ENCODE results near the gene LITAF. TPM values are rescaled to one million over a fixed set of nuclear protein-coding genes. Genes with fewer than 3 reads are reported as not detected.

The LITAF gene
- total RNA-seq, 1 donor from 2014 or later, result 179 TPM

DNA sequence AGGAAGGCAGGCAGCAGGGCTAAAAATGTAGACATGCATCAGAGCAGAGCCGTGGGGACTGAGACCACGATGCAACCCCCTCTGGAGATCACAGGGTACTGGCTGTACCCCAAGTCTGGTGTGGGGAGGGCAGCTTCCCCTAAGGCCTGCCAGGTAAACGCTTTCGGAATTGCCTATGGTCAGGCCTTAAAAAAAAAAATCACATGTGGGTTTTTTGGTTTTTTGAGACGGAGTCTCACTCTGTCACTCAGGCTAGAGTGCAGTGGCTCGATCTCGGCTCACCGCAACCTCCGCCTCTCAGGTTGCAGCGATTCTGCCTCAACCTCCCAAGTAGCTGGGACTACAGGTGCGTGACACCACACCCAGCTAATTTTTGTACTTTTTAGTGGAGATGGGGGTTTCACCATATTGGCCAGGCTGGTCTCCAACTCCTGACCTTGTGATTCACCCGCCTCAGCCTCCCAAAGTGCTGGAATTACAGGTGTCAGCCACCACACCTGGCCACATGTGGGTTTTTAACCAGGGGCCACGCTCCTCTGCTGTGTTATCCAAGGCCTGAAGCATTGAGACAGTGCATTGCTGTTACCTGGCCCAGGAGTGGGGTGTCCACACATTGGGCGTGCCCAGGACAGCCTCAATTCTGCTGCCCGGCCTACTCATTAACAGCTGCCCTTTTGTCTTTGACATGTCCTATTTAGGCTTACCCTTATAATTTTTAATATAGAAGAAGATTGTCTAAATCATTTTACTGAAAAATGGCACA lies 50.4 kb downstream of the LITAF start:
- no peaks in the 10 kb centered on the region for H3K27me3 Mint-ChIP-seq (ENCODE audit: unreplicated experiment)
- H3K4me3 Mint-ChIP-seq (ENCODE audit: unreplicated experiment), result no peak overlapping the region
- H3K9me3 Mint-ChIP-seq (ENCODE audit: unreplicated experiment), result no peaks in the 10 kb centered on the region
- peaks cover 3% of the 10 kb centered on the region for H3K4me1 Mint-ChIP-seq (ENCODE audit: unreplicated experiment)
- no peak for DNase-seq (ENCODE audit: extremely low spot score, unreplicated experiment)
- no peak overlapping the region for H3K27ac Mint-ChIP-seq (ENCODE audit: unreplicated experiment)
- TF ChIP-seq, protein P1, sequence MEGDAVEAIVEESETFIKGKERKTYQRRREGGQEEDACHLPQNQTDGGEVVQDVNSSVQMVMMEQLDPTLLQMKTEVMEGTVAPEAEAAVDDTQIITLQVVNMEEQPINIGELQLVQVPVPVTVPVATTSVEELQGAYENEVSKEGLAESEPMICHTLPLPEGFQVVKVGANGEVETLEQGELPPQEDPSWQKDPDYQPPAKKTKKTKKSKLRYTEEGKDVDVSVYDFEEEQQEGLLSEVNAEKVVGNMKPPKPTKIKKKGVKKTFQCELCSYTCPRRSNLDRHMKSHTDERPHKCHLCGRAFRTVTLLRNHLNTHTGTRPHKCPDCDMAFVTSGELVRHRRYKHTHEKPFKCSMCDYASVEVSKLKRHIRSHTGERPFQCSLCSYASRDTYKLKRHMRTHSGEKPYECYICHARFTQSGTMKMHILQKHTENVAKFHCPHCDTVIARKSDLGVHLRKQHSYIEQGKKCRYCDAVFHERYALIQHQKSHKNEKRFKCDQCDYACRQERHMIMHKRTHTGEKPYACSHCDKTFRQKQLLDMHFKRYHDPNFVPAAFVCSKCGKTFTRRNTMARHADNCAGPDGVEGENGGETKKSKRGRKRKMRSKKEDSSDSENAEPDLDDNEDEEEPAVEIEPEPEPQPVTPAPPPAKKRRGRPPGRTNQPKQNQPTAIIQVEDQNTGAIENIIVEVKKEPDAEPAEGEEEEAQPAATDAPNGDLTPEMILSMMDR (IDR thresholded peaks at IDR 0.05), result no peak
- H3K36me3 Mint-ChIP-seq (ENCODE audit: unreplicated experiment), result no peaks in the 10 kb centered on the region

DNA sequence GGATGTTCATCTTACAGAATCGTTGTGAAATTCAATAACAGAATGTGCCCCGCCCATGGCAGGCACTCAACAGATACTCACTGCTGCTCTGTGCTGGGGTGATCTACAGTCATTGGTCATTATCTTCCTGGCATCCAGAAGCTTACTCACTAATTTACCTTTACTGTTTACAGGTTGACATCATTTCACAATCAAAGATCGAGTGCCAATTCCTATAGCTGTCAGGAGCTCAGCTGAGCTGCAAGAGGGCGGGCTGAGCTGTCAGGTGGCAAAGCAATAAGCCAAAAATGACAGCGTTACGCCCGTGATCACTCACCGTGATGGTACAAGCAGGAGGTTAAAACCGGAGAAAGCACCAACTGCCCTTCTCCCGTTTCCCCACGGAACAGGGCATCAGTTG lies 51.2 kb downstream of the LITAF start:
- Mint-ChIP-seq H3K4me1 (ENCODE audit: unreplicated experiment) (peaks cover 5% of the 10 kb centered on the region), H3K36me3 (ENCODE audit: unreplicated experiment) (no peaks in the 10 kb centered on the region), H3K4me3 (ENCODE audit: unreplicated experiment) (no peak overlapping the region), H3K27me3 (ENCODE audit: unreplicated experiment) (no peaks in the 10 kb centered on the region), H3K9me3 (ENCODE audit: unreplicated experiment) (no peaks in the 10 kb centered on the region), H3K27ac (ENCODE audit: unreplicated experiment) (no peak overlapping the region)
- no peak for DNase-seq (ENCODE audit: extremely low spot score, unreplicated experiment)
- TF ChIP-seq, protein P1 (IDR thresholded peaks at IDR 0.05), result no peak

DNA sequence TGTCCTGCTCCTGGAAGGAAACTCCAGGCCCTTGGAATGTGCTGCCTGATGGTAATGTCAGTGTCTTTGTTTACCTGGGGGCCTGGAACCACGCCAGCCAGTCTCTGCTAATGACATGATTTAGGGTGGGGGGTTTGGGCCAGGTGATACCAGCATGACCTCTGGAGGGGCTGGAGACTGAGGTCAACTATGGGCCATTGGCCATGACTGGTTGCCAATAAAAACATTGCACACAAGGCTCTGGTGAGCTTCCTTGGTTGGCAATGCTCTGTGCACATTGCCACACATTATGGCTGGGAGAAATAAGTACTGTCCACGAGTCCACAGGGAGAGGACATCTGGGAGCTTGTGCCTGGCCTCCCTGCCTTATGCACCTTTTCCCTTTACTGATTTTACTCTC lies 52.5 kb downstream of the LITAF start:
- no peaks in the 10 kb centered on the region for H3K36me3 Mint-ChIP-seq (ENCODE audit: unreplicated experiment)

DNA sequence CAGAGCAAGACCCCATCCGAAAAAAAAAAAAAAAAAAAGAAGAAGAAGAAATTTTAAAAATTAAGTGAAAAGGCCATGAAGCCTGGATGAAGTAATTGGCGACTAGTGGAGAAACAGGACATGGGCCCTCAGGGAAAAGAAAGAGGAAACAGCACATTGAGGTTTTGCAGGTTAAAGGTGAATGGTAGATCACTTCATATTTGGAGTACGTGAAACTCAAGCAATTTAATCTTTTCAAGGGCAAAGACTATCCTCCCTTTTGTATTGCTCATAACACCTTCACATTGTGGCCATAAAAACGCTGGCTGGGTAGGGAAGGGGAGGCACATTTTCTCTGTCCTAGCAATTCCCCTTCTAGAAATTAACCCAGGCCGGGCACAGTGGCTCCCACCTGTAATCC lies 53.1 kb downstream of the LITAF start:
- Mint-ChIP-seq H3K36me3 (ENCODE audit: unreplicated experiment) (no peaks in the 10 kb centered on the region), H3K27me3 (ENCODE audit: unreplicated experiment) (no peaks in the 10 kb centered on the region), H3K27ac (ENCODE audit: unreplicated experiment) (no peak overlapping the region), H3K4me1 (ENCODE audit: unreplicated experiment) (peaks cover 10% of the 10 kb centered on the region), H3K4me3 (ENCODE audit: unreplicated experiment) (no peak overlapping the region), H3K9me3 (ENCODE audit: unreplicated experiment) (no peaks in the 10 kb centered on the region)
- TF ChIP-seq, protein P1 (IDR thresholded peaks at IDR 0.05), result no peak
- no peak for DNase-seq (ENCODE audit: extremely low spot score, unreplicated experiment)

More for the DNA sequence above, 52.5 kb downstream of the LITAF start:
- no peak overlapping the region for H3K4me3 Mint-ChIP-seq (ENCODE audit: unreplicated experiment)
- H3K27ac Mint-ChIP-seq (ENCODE audit: unreplicated experiment), result no peak overlapping the region
- H3K27me3 Mint-ChIP-seq (ENCODE audit: unreplicated experiment), result no peaks in the 10 kb centered on the region
- peaks cover 10% of the 10 kb centered on the region for H3K4me1 Mint-ChIP-seq (ENCODE audit: unreplicated experiment)
- H3K9me3 Mint-ChIP-seq (ENCODE audit: unreplicated experiment), result no peaks in the 10 kb centered on the region
- TF ChIP-seq, protein P1 (IDR thresholded peaks at IDR 0.05), result no peak
- DNase-seq (ENCODE audit: extremely low spot score, unreplicated experiment), result no peak

DNA sequence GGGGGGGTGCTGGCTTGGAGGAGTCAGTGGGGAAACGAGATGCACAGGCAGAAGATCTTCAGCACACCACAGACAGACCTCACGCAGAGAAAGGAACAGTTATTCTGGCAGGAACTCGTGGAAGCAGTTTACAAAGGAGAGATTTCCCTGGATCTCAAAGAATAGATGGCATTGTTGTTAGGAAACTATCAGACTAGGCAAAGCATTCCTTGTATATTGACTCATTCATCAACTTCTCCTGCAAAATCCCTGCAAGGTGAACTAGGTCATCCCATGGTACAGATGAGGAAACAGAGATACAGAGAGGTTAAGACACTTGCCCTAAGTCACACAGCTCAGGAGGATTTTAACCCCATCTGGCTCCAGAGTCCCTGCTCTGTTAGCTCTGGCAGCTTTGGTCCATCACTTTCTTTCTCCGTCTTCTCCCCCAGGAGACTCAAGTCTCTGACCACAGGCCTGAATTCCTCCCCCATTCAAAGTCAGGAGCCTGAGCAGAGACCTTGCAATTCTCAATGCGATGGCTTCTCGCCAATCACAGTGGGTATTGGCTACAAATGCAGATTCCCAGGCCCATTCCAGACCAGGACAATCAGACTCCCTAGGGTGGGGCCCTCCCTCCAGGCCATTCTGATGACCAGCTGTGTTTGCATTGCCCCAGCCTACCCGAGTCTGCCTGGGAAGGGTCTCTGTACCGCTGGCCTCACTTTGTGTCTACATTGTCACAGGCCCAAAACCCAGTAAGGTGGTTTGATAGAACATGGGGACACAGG lies 56.4 kb downstream of the LITAF start:
- Mint-ChIP-seq H3K9me3 (ENCODE audit: unreplicated experiment) (no peaks in the 10 kb centered on the region), H3K27me3 (ENCODE audit: unreplicated experiment) (peaks cover 19% of the 10 kb centered on the region), H3K27ac (ENCODE audit: unreplicated experiment) (no peak overlapping the region), H3K36me3 (ENCODE audit: unreplicated experiment) (no peaks in the 10 kb centered on the region), H3K4me1 (ENCODE audit: unreplicated experiment) (peaks cover 11% of the 10 kb centered on the region), H3K4me3 (ENCODE audit: unreplicated experiment) (no peak overlapping the region)
- TF ChIP-seq, protein P1 (IDR thresholded peaks at IDR 0.05), result no peak
- DNase-seq (ENCODE audit: extremely low spot score, unreplicated experiment), result no peak

All from osteocyte (in vitro differentiated cells).